Right ventricle myocardium inferior (tissue), 1 donor: ENCODE results near the gene SDK2. TPM values are rescaled to one million over a fixed set of nuclear protein-coding genes. Genes with fewer than 3 reads are reported as not detected.

Experiments used
- ATAC-seq: fragments of 200-7000 bp; cut with Tn5 transposase; one replicate; pipeline ENCODE4 v1.9.1; 2020; ENCODE audit warnings: mild to moderate bottlenecking, moderate library complexity
- DNase-seq: peaks from one replicate; pipeline ENCODE4 v3.0.0; 2021; ENCODE audit errors: missing footprints
- intact Hi-C: fragments of 100-400 bp; cut with DNase I; formaldehyde crosslinking; loops from one replicate; pipeline ENCODE4 v1.11.0; 2022
- total RNA-seq: library from RNA; stranded (reverse); fragmentation: NEBNext Ultra II Directional; extraction: Animal tissue kit (Norgen Biotek cat#: 25700); gene quantifications from one replicate; pipeline ENCODE4 v1.2.1, GENCODE V29; 2021
- donor health status: DM: no; HTN: yes; CAD: no; lungs with severe emphysema.

Gene SDK2
- total RNA-seq, 1 donor from 2014 or later: 1.6 TPM

GRCh38 chr17:73386561-73386960, 257.7 kb downstream of the SDK2 start:
- no peak for ATAC-seq
- intact Hi-C loops: no loop called here
- DNase-seq: peak; percentile 23

- DNase-seq (peak; percentile 46), ATAC-seq (no peak)
- intact Hi-C loops: no loop called here
These were observed 259.3 kb downstream of the SDK2 start for GRCh38 chr17:73384926-73385325.

- intact Hi-C loops: no loop called here
- DNase-seq (peak; percentile 74), ATAC-seq (no peak)
These were observed 263.7 kb downstream of the SDK2 start for GRCh38 chr17:73380439-73381106.

- no peak for ATAC-seq
- intact Hi-C loops: no loop called here
- peak; percentile 45 for DNase-seq
These were observed 264.4 kb downstream of the SDK2 start for GRCh38 chr17:73379826-73380225.

- peak; percentile 37 for ATAC-seq
- intact Hi-C loops: no loop called here
These were observed 265.2 kb downstream of the SDK2 start for GRCh38 chr17:73378974-73379470.

DNA sequence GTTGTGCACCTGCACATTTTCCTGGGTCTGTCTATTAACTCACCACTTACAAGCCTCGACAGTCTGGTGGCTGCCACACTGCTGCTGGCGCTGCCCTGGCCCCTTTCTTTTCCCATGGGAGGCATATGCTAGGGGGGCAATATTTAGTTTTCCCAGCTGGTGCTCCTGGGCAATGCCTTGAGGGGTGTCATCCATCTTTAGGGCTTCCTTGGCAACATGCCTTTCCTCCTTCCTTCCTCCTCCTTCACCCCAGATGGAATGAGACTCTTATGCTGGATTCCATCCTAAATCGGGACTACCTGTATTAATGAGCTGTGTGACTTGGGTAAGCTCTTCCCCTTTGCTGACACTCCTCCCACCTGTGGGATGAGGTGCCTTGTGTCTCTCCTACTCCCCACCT, 267.6 kb downstream of the SDK2 start:
- ATAC-seq: no peak
- intact Hi-C loops: no loop called here
- no peak for DNase-seq

More at GRCh38 chr17:73378974-73379470, 265.2 kb downstream of the SDK2 start:
- peak; percentile 61 for DNase-seq

- intact Hi-C loops: no loop called here
- ATAC-seq: no peak
- DNase-seq: no peak
These were observed 268.1 kb downstream of the SDK2 start for GRCh38 chr17:73376152-73376551.

DNA sequence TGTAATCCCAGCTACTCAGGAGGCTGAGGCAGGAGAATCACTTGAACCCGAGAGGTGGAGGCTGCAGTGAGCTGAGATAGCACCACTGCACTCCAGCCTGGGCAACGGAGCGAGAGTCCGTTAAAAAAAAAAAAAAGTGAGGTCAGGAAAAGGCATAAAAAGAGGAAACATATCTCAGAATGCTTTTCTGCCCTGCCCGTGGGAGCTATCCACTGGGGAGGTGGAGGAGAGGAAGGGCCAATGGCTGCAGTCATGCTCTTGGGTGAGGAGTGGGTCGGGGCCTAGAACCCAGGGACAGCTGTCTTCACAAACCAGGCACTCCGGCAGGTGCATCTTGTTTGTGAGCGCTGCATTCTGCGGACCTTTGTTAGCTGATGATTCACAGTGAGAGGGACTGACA, 272.4 kb downstream of the SDK2 start:
- intact Hi-C loops: loop anchor here (2.0 kb wide), 1 partner anchor 181 kb away; no protein-coding TSS in a partner anchor
- ATAC-seq (no peak), DNase-seq (peak; percentile 26)

DNA sequence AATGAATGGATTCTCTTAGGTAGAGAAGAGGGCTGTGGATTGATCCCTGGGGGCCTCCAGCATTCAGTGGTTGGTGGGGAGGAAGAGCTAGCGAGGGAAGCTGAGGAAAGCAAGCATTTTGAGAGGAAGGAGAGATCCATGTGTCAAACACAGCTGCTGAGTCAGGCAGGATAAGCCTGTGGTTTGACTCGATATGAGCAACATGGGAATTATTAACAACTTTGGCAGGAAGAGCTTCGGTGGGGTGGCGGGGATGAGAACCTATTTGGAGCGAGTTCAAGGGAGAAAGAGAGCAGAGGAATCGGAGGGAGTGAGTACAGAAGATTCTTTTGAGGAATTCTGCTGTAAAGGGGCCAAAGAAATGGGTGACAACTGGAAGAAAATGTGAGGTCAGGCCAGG, 273.0 kb downstream of the SDK2 start:
- intact Hi-C loops: loop anchor here (2.0 kb wide), 1 partner anchor 180 kb away; no protein-coding TSS in a partner anchor
- ATAC-seq (no peak), DNase-seq (peak; percentile 16)

- ATAC-seq: peak; percentile 75
- DNase-seq: peak; percentile 92
These were observed 274.3 kb downstream of the SDK2 start for GRCh38 chr17:73369817-73370490.

DNA sequence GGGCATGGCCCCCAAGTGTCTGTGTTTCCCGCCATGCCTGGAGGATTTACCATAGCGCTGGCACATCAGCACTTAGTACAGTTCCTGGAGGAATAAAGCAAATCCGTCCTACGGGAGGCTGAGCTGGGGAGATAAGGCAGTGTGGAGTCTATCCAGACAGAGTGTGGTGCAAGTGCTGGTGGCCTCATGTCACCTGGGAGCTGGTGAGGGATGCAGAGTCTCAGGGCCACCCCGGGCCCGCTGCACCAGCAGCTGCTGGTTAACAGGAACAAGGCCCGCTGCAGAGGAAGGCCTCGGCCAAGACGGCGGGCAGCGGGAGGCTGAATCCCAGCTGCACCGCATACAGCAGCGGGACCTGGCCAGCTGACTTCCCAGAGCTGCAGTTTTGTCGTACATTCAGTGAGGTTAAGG, 275.1 kb downstream of the SDK2 start:
- intact Hi-C loops: loop anchor here (10.0 kb wide), 1 partner anchor 644 kb away; no protein-coding TSS in a partner anchor
- DNase-seq: peak; percentile 73
- ATAC-seq: peak; percentile 72

More at GRCh38 chr17:73369817-73370490, 274.3 kb downstream of the SDK2 start:
- intact Hi-C loops: loop anchor here (1.0 to 10.0 kb wide), 3 partner anchors 115 to 645 kb away; no protein-coding TSS in a partner anchor

- intact Hi-C loops: loop anchor here (10.0 kb wide), 1 partner anchor 643 kb away; no protein-coding TSS in a partner anchor
- DNase-seq (peak; percentile 51), ATAC-seq (no peak)
These were observed 276.1 kb downstream of the SDK2 start for GRCh38 chr17:73368085-73368631.

- ATAC-seq (peak; percentile 57), DNase-seq (peak; percentile 74)
- intact Hi-C loops: loop anchor here (2.0 to 10.0 kb wide), 2 partner anchors 55 to 641 kb away; no protein-coding TSS in a partner anchor
These were observed 278.2 kb downstream of the SDK2 start for GRCh38 chr17:73365906-73366623.

GRCh38 chr17:73365301-73365874, 278.9 kb downstream of the SDK2 start:
- intact Hi-C loops: loop anchor here (10.0 kb wide), 1 partner anchor 641 kb away; no protein-coding TSS in a partner anchor
- ATAC-seq (peak; percentile 2), DNase-seq (peak; percentile 63)

GRCh38 chr17:73364155-73364522, 280.1 kb downstream of the SDK2 start:
- intact Hi-C loops: loop anchor here (10.0 kb wide), 1 partner anchor 639 kb away; no protein-coding TSS in a partner anchor
- DNase-seq (no peak), ATAC-seq (no peak)

GRCh38 chr17:73363442-73364154, 280.6 kb downstream of the SDK2 start:
- intact Hi-C loops: loop anchor here (10.0 kb wide), 1 partner anchor 639 kb away; no protein-coding TSS in a partner anchor
- DNase-seq (peak; percentile 59), ATAC-seq (no peak)

DNA sequence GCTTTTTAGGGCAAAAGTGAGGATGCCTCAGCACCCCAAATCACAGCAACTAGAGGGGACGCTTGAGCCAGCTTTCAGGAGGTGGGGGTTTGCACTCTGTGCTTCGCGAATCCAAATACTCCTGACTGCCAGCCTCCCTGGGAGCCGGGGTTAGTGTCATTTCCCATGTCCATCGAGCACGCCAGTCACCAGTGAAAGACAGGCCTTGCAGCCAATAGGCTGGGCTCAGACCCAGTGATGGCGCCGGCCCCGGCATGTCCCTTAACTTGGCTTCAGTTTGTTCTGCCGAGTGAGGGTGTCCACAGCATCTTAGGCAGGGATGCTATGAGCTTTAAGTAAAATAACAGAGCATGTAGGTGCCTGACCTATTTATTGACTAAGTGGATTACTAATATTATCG, 281.5 kb downstream of the SDK2 start:
- DNase-seq: peak; percentile 43
- intact Hi-C loops: loop anchor here (10.0 kb wide), 1 partner anchor 638 kb away; no protein-coding TSS in a partner anchor
- ATAC-seq: no peak
